T-cell (primary cell): ENCODE data around the gene TEDC2. TPM values are rescaled to one million over a fixed set of nuclear protein-coding genes. Genes with fewer than 3 reads are reported as not detected.
A peak's percentile ranks its signal among the peaks of the same experiment; 100 is the strongest.

ENCODE experiments used
- ATAC-seq, 4 experiments: fragments of 200-7000 bp in 3 of 4; fragments of 150-1000 bp in 1 of 4; cut with Tn5 transposase; replicated peaks in 1 of 4; 1 replicate in 3 of 4; 2 replicates in 1 of 4; pipeline ENCODE4 v1.10.0; 2021; ENCODE audit warnings: moderate library complexity in 3 of 4, mild to moderate bottlenecking in 2 of 4, moderate number of reproducible peaks in 1 of 4
- CTCF ChIA-PET, 2 donors: fragments of 300-600 bp; sonication (Branson Sonifier 250); formaldehyde crosslinking; loops; one replicate each; lab custom pipeline; 2022; ENCODE audit warnings: antibody characterized with exemption in 2 of 2; lab: Charles Lee
- POLR2A ChIA-PET, 2 donors: fragments of 300-600 bp; sonication (Branson Sonifier 250); formaldehyde crosslinking; loops; one replicate each; lab custom pipeline; 2022; ENCODE audit warnings: antibody characterized with exemption in 2 of 2; lab: Charles Lee
- DNase-seq, 35 experiments: peaks; one replicate each; pipeline versions ENCODE4 v3.0.0 to v3.0.0-alpha.2; 2013 to 2023
- H3K27ac ChIP-seq: one replicate; pipeline ENCODE4 v1.5.1; 2013; ENCODE audit warnings: low read length
- H3K27me3 ChIP-seq, 2 experiments: replicated peaks in 1 of 2; 1 replicate in 1 of 2; 2 replicates in 1 of 2; pipeline versions ENCODE4 v1.6.1 to v1.7.0; 2013; ENCODE audit warnings: low read length in 1 of 2, mixed read lengths in 1 of 2; ENCODE audit not compliant: control insufficient read depth in 2 of 2, insufficient read depth in 2 of 2; ENCODE audit errors: extremely low read depth in 1 of 2
- H3K36me3 ChIP-seq, 2 donors: 1 replicate in 1 of 2; 2 replicates in 1 of 2; pipeline versions ENCODE4 v1.6.1 to v1.7.0; 2013; ENCODE audit warnings: low read length in 1 of 2; ENCODE audit not compliant: control insufficient read depth in 2 of 2, insufficient read depth in 1 of 2; ENCODE audit errors: extremely low read depth in 1 of 2
- H3K4me1 ChIP-seq, 2 experiments: 1 replicate in 1 of 2; 2 replicates in 1 of 2; pipeline versions ENCODE4 v1.6.1 to v1.7.0; 2013; ENCODE audit warnings: low read length in 2 of 2, mixed read lengths in 1 of 2; ENCODE audit not compliant: insufficient read depth in 2 of 2, control insufficient read depth in 1 of 2; ENCODE audit errors: extremely low read depth in 1 of 2
- H3K4me3 ChIP-seq, 2 donors: 1 replicate in 1 of 2; 2 replicates in 1 of 2; pipeline versions ENCODE4 v1.5.1 to v1.7.0; 2013; ENCODE audit warnings: mild to moderate bottlenecking in 2 of 2, low read length in 1 of 2, moderate library complexity in 1 of 2; ENCODE audit not compliant: control insufficient read depth in 1 of 2; ENCODE audit errors: extremely low read depth in 1 of 2
- H3K9me3 ChIP-seq: 2 replicates; pipeline ENCODE4 v1.7.0; 2013
- H3K27ac Mint-ChIP-seq, 2 donors: one replicate each; pipeline ENCODE4 v1.8.0; 2020 to 2021; ENCODE audit warnings: mild to moderate bottlenecking in 2 of 2, mixed read lengths in 2 of 2
- H3K27me3 Mint-ChIP-seq, 2 donors: one replicate each; pipeline ENCODE4 v1.8.0; 2021 to 2022; ENCODE audit warnings: mixed read lengths in 2 of 2
- H3K36me3 Mint-ChIP-seq: one replicate; pipeline ENCODE4 v1.8.0; 2021; ENCODE audit warnings: mixed read lengths
- H3K4me1 Mint-ChIP-seq, 3 donors: one replicate each; pipeline ENCODE4 v1.8.0; 2020 to 2022; ENCODE audit warnings: mixed read lengths in 3 of 3, mild to moderate bottlenecking in 1 of 3
- H3K4me3 Mint-ChIP-seq, 3 donors: one replicate each; pipeline ENCODE4 v1.8.0; 2020 to 2022; ENCODE audit warnings: mild to moderate bottlenecking in 3 of 3, mixed read lengths in 3 of 3, moderate library complexity in 3 of 3
- H3K9me3 Mint-ChIP-seq, 3 donors: one replicate each; pipeline ENCODE4 v1.8.0; 2020 to 2022; ENCODE audit warnings: mixed read lengths in 3 of 3
- WGBS: methylation state at CpG from one replicate; pipeline ENCODE4 v1.1.5; 2013; ENCODE audit warnings: missing lambda C conversion rate; ENCODE audit not compliant: insufficient coverage; 5-methylcytosine and 5-hydroxymethylcytosine counted together
- total RNA-seq, 35 experiments: library from RNA in 6 of 35; stranded (reverse) in 6 of 35; fragments of 120-200 nt in 1 of 35; gene quantifications; one replicate each; pipeline versions ENCODE4 v1.2.1 to v1.2.4 and lab custom pipeline; 2013 to 2026

The TEDC2 gene
- total RNA-seq, 5 donors from 2014 or later (not counting 1 experiment from before 2014, with no cell fraction given): 0.85 to 1.8 (median 0.93) TPM

- ATAC-seq (no peak), DNase-seq (no peak)
- POLR2A ChIA-PET: no interaction called here
- H3K36me3 Mint-ChIP-seq: peaks cover 16% of the 10 kb centered on the region
- H3K4me1 Mint-ChIP-seq: peaks cover 5 to 6% (median 5%) of the 10 kb centered on the region in 3 donors
- Histone ChIP-seq H3K27ac (no peak overlapping the region), H3K4me1 (peaks cover 3 to 13% of the 10 kb centered on the region in 2 experiments), H3K9me3 (no peaks in the 10 kb centered on the region), H3K27me3 (no peaks in the 10 kb centered on the region), H3K36me3 (peaks cover 2 to 9% of the 10 kb centered on the region in 2 donors), H3K4me3 (no peak overlapping the region)
- no peak overlapping the region for H3K27ac Mint-ChIP-seq
- H3K27me3 Mint-ChIP-seq: no peaks in the 10 kb centered on the region
- 98% methylated on average over 21 of the region's 28 CpGs for WGBS
- no peaks in the 10 kb centered on the region for H3K9me3 Mint-ChIP-seq
- no peak overlapping the region for H3K4me3 Mint-ChIP-seq
- CTCF ChIA-PET: interaction anchor here in 1 of 2 donors (0.5 kb wide), 1 partner anchor 299 kb away, joined by 7 read pairs; no protein-coding TSS in a partner anchor
These were observed 4.6 kb upstream of the TEDC2 start for GRCh38 chr16:2455081-2455845.

- peaks cover 2 to 5% of the 10 kb centered on the region in 2 donors for H3K36me3 ChIP-seq
- no peaks in the 10 kb centered on the region for H3K27me3 ChIP-seq
- Mint-ChIP-seq H3K9me3 (no peaks in the 10 kb centered on the region), H3K36me3 (peaks cover 16% of the 10 kb centered on the region), H3K4me3 (no peak overlapping the region), H3K4me1 (peaks cover 5 to 6% (median 5%) of the 10 kb centered on the region in 3 donors), H3K27me3 (no peaks in the 10 kb centered on the region), H3K27ac (no peak overlapping the region)
- CTCF ChIA-PET: no interaction called here
- ATAC-seq (no peak), DNase-seq (no peak)
- H3K4me3 ChIP-seq: no peak overlapping the region
- POLR2A ChIA-PET: interaction anchor here in 1 of 2 donors (0.6 kb wide), 1 partner anchor 58 kb away, joined by 3 read pairs; no protein-coding TSS in a partner anchor
- no peak overlapping the region for H3K27ac ChIP-seq
- no peaks in the 10 kb centered on the region for H3K9me3 ChIP-seq
- WGBS: 98% methylated on average over 18 of the region's 21 CpGs
- H3K4me1 ChIP-seq: peaks cover 3 to 18% of the 10 kb centered on the region in 2 experiments
These were observed 3.3 kb upstream of the TEDC2 start for GRCh38 chr16:2456551-2457153.

- no peak overlapping the region for H3K27ac Mint-ChIP-seq
- ATAC-seq (no peak), DNase-seq (no peak)
- H3K4me3 Mint-ChIP-seq: no peak overlapping the region
- CTCF ChIA-PET: no interaction called here
- peaks cover 2 to 5% of the 10 kb centered on the region in 2 donors for H3K36me3 ChIP-seq
- H3K9me3 ChIP-seq: no peaks in the 10 kb centered on the region
- H3K9me3 Mint-ChIP-seq: no peaks in the 10 kb centered on the region
- WGBS: 93% methylated on average over 7 of the region's 13 CpGs
- H3K4me1 Mint-ChIP-seq: peaks cover 5 to 6% (median 5%) of the 10 kb centered on the region in 3 donors
- H3K27me3 ChIP-seq: peaks cover 0 to 2% of the 10 kb centered on the region in 2 experiments
- POLR2A ChIA-PET: interaction anchor here in 1 of 2 donors (0.6 kb wide), 1 partner anchor 59 kb away, joined by 3 read pairs; no protein-coding TSS in a partner anchor
- no peaks in the 10 kb centered on the region for H3K27me3 Mint-ChIP-seq
- H3K4me3 ChIP-seq: no peak overlapping the region
- H3K36me3 Mint-ChIP-seq: peaks cover 14% of the 10 kb centered on the region
- no peak overlapping the region for H3K27ac ChIP-seq
- H3K4me1 ChIP-seq: peaks cover 3 to 18% of the 10 kb centered on the region in 2 experiments
These were observed 2.6 kb upstream of the TEDC2 start for GRCh38 chr16:2457267-2457666.

- DNase-seq: no peak
- Histone ChIP-seq H3K4me3 (no peak overlapping the region), H3K27ac (no peak overlapping the region), H3K27me3 (peaks cover 0 to 2% of the 10 kb centered on the region in 2 experiments), H3K36me3 (peaks cover 0 to 5% of the 10 kb centered on the region in 2 donors), H3K9me3 (no peaks in the 10 kb centered on the region), H3K4me1 (peaks cover 3 to 18% of the 10 kb centered on the region in 2 experiments)
- Mint-ChIP-seq H3K4me3 (no peak overlapping the region), H3K27ac (no peak overlapping the region), H3K36me3 (peaks cover 10% of the 10 kb centered on the region), H3K27me3 (no peaks in the 10 kb centered on the region), H3K4me1 (peaks cover 5 to 6% (median 5%) of the 10 kb centered on the region in 3 donors), H3K9me3 (no peaks in the 10 kb centered on the region)
- ATAC-seq: no peak
- POLR2A ChIA-PET: interaction anchor here in 1 of 2 donors (0.7 kb wide), 1 partner anchor 40 kb away, joined by 5 read pairs; no protein-coding TSS in a partner anchor
- WGBS: 97% methylated on average over 5 of the region's 7 CpGs
- CTCF ChIA-PET: no interaction called here
These were observed 2.0 kb upstream of the TEDC2 start for GRCh38 chr16:2457946-2458345.

- Mint-ChIP-seq H3K27ac (peak overlapping the region; percentile 29 to 58), H3K27me3 (no peaks in the 10 kb centered on the region), H3K9me3 (no peaks in the 10 kb centered on the region), H3K4me1 (peaks cover 5 to 6% (median 5%) of the 10 kb centered on the region in 3 donors), H3K36me3 (peaks cover 3% of the 10 kb centered on the region), H3K4me3 (peak overlapping the region; percentile 76 to 82 (median 78))
- 48% methylated on average over 16 of the region's 18 CpGs for WGBS
- ChIA-PET POLR2A (no interaction called here), CTCF (interaction anchor here in 1 of 2 donors (0.8 to 1.0 kb wide), 2 partner anchors 8 to 21 kb away, joined by 3 read pairs; no protein-coding TSS in a partner anchor)
- peaks cover 3 to 18% of the 10 kb centered on the region in 2 experiments for H3K4me1 ChIP-seq
- no peak for ATAC-seq
- H3K27me3 ChIP-seq: peaks cover 0 to 2% of the 10 kb centered on the region in 2 experiments
- peaks cover 0 to under 1% of the 10 kb centered on the region in 2 donors for H3K36me3 ChIP-seq
- no peak overlapping the region for H3K27ac ChIP-seq
- DNase-seq: no peak
- H3K4me3 ChIP-seq: peak overlapping the region; percentile 62 to 65
- H3K9me3 ChIP-seq: no peaks in the 10 kb centered on the region
These were observed 842 bp upstream of the TEDC2 start for GRCh38 chr16:2458887-2459646.

- Histone ChIP-seq H3K9me3 (no peaks in the 10 kb centered on the region), H3K36me3 (no peaks in the 10 kb centered on the region), H3K27ac (no peak overlapping the region), H3K27me3 (peaks cover 0 to 2% of the 10 kb centered on the region in 2 experiments), H3K4me3 (peak overlapping the region; percentile 10 to 58), H3K4me1 (peaks cover 3 to 18% of the 10 kb centered on the region in 2 experiments)
- Mint-ChIP-seq H3K4me1 (peaks cover 5 to 6% (median 5%) of the 10 kb centered on the region in 3 donors), H3K4me3 (peak overlapping the region in 1 of 3 donors; percentile 82), H3K9me3 (no peaks in the 10 kb centered on the region), H3K27ac (no peak overlapping the region), H3K36me3 (peaks cover 3% of the 10 kb centered on the region), H3K27me3 (no peaks in the 10 kb centered on the region)
- ATAC-seq (no peak), DNase-seq (no peak)
- ChIA-PET POLR2A (no interaction called here), CTCF (interaction anchor here in 1 of 2 donors (0.6 to 1.0 kb wide), 2 partner anchors 8 to 20 kb away, joined by 3 to 7 read pairs; no protein-coding TSS in a partner anchor)
- 1% methylated on average over 16 of the region's 20 CpGs for WGBS
These were observed 443 bp downstream of the TEDC2 start for GRCh38 chr16:2460391-2460713.
